Effector memory CD4-positive, alpha-beta T cell (primary cell): Measurements from ENCODE around the gene OR10J1.

ENCODE experiments used
- DNase-seq, 3 donors: peaks; one replicate each; pipeline ENCODE4 v3.0.0-alpha.2; 2020
- H3K27ac ChIP-seq: 2 replicates; pipeline ENCODE4 v1.7.0; 2013; ENCODE audit warnings: mild to moderate bottlenecking, low read length, moderate library complexity; ENCODE audit not compliant: insufficient read depth, poor library complexity, severe bottlenecking
- H3K27me3 ChIP-seq: replicated peaks from 2 replicates; pipeline ENCODE4 v1.7.0; 2013; ENCODE audit warnings: mild to moderate bottlenecking, low read length; ENCODE audit not compliant: insufficient read depth, control insufficient read depth, poor library complexity, severe bottlenecking
- H3K36me3 ChIP-seq: 2 replicates; pipeline ENCODE4 v1.7.0; 2013; ENCODE audit warnings: mild to moderate bottlenecking, low read length, moderate library complexity; ENCODE audit not compliant: control insufficient read depth, insufficient read depth
- H3K4me1 ChIP-seq: 2 replicates; pipeline ENCODE4 v1.7.0; 2013; ENCODE audit warnings: low read length, mild to moderate bottlenecking; ENCODE audit not compliant: control insufficient read depth, insufficient read depth, poor library complexity, severe bottlenecking
- H3K4me3 ChIP-seq: 2 replicates; pipeline ENCODE4 v1.7.0; 2013; ENCODE audit warnings: low read length, low read depth, mild to moderate bottlenecking; ENCODE audit not compliant: insufficient read depth, poor library complexity, severe bottlenecking
- H3K9me3 ChIP-seq: 2 replicates; pipeline ENCODE4 v1.7.0; 2013; ENCODE audit warnings: mild to moderate bottlenecking, low read length, moderate library complexity; ENCODE audit not compliant: control insufficient read depth
- total RNA-seq, 3 donors: gene quantifications; one replicate each; lab custom pipeline; 2026; lab: John Stamatoyannopoulos, UW

Gene OR10J1
- total RNA-seq, result 0 reads per million in 3 donors

DNA sequence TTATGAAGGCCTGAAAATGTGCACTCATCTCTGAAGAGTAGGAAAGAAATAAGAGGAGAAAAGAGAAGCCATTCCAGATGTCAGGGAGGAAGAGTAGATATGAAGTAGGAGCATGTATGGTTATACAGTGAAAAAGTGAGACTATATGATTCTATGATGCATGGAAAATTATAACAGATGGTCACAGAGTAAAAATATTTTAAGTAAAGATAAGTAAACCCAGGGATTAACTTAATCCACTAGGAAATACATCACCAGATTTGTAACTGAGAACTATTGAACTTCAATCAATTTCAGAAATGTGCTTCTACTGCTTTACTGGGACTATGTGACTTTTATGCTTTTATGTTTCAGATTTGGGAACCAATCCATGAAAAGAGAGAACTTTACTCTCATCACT, at the start of gene OR10J1:
OR10J1 (plus strand) TSS at position 301 of the 400 bp plus-strand sequence; CDS start at position 371, 70 bp downstream.
- no peaks in the 10 kb centered on the region for H3K4me1 ChIP-seq
- no peak for DNase-seq
- no peak within 1 kb of the TSS for H3K27ac ChIP-seq

GRCh38 chr1:159406821-159407220, 32.7 kb upstream of the OR10J1 start:
- Histone ChIP-seq H3K27ac (no peak overlapping the region), H3K27me3 (no peaks in the 10 kb centered on the region), H3K4me3 (no peak overlapping the region), H3K36me3 (no peaks in the 10 kb centered on the region), H3K4me1 (no peaks in the 10 kb centered on the region), H3K9me3 (no peaks in the 10 kb centered on the region)
- DNase-seq, result no peak

More for the DNA sequence above, at the start of gene OR10J1:
- no peaks in the 10 kb centered on the region for H3K9me3 ChIP-seq
- no peak within 1 kb of the TSS for H3K4me3 ChIP-seq
- H3K36me3 ChIP-seq, result no peaks in the 10 kb centered on the region
- no peaks in the 10 kb centered on the region for H3K27me3 ChIP-seq

DNA sequence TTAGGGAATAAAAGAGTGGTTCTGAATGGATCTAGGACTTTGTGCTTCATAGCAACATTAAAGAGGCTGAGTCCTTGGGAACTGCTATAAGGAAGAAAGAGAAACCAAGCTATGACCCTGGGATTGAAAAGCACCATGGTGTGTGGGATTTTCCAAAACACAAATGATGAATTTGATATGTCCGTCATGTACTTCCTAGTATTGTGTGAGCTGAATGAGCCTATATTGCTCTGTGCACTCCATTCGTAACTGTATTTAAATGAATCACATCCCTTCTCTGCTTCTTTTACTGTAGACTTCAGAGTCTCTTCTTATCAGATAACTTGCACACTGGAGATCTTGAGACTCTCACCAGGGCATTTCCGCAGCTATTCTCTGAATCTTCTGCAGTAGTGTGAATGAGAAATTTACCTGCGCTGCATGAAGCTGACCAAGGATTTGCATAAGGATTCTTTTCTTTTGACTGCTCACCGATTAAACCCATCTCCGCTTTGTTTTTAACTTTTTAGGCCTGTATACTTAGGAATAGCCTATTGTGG, 30.6 kb upstream of the OR10J1 start:
- Histone ChIP-seq H3K27me3 (no peaks in the 10 kb centered on the region), H3K9me3 (no peaks in the 10 kb centered on the region), H3K27ac (no peak overlapping the region), H3K4me1 (no peaks in the 10 kb centered on the region), H3K4me3 (no peak overlapping the region), H3K36me3 (no peaks in the 10 kb centered on the region)
- no peak for DNase-seq

DNA sequence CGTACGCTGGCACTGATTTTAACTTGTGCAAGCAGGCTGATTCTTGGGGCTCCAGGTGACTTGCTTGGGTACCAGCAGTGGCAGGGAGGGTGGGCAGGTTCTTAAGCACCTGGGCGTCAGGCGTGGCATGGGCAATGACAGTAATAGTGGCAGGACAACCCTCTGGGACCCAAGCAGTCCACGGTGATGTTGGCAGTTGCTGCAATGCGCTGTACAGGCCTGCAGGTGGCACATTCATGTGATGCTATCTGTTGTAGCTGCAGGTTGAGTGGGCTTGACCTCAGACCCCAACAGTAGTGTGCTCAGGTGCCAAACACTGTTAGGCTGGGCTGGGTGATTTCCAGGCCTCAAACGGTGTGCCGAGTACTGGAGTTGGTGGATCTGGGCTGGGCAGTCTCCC, 17.7 kb upstream of the OR10J1 start:
- no peaks in the 10 kb centered on the region for H3K27me3 ChIP-seq
- no peaks in the 10 kb centered on the region for H3K36me3 ChIP-seq
- H3K4me3 ChIP-seq, result no peak overlapping the region
- no peak for DNase-seq
- H3K4me1 ChIP-seq, result no peaks in the 10 kb centered on the region
- no peak overlapping the region for H3K27ac ChIP-seq
- peaks cover 3% of the 10 kb centered on the region for H3K9me3 ChIP-seq

GRCh38 chr1:159428536-159428935, 11.0 kb upstream of the OR10J1 start:
- DNase-seq, result no peak
- Histone ChIP-seq H3K27ac (no peak overlapping the region), H3K4me1 (no peaks in the 10 kb centered on the region), H3K4me3 (no peak overlapping the region), H3K27me3 (no peaks in the 10 kb centered on the region), H3K36me3 (no peaks in the 10 kb centered on the region), H3K9me3 (no peaks in the 10 kb centered on the region)

DNA sequence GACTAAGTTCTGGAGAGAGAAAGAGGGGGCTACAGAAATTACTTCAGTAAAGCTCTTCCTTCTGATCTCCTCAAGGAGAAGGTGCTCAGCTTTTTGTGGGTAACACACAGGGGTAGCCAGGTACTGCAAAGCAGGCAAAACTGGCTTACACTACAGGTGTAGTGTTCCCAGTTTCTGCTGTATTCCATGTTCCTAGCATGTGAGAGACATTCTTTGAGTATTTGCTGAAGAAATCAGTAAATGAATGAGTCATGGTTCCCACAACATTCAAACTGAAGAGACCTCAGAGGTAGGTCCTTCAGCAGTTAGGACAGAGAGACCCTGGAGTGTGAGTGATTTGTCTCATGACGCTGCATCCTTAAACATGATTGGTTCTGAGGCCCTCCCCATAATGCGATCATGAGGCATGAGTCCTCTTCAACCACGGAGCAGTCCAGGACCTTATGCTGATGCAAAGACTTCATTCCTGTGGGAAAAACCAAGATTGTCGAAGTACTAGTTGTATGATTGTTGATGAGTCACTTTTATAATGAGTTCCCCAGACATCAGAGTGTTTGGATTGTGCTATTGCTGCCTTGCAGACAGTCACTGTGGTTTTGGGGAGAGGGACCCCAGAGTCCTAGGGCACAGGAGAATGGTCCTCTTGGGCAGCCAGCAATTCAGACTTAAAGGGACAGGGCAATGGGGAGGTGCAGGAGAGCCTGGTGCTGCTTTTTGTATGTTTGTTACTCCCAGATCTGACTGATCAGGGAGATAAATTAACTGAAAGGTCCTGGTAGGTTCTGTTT, 10.3 kb upstream of the OR10J1 start:
- Histone ChIP-seq H3K4me3 (no peak overlapping the region), H3K27ac (no peak overlapping the region), H3K36me3 (no peaks in the 10 kb centered on the region), H3K4me1 (no peaks in the 10 kb centered on the region), H3K9me3 (no peaks in the 10 kb centered on the region), H3K27me3 (no peaks in the 10 kb centered on the region)
- DNase-seq, result no peak

DNA sequence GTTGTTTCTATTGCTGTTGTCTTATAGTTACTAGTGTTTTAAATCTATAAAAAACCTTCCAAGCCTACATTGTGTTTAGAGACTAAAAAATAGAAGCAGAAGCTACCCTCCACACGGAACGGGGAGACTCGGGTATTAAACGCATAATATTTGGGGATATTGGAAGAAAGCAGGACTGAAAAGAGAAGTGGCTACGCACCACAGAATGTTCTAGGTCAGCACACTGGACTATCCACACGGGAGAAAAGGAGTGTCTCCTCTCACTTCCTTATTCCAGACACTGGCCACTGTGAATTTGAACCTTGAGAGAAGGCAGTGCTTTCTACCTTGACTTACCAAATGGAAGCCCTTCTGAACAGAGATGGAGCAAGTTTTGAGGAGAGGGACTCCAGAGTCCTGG, 8.5 kb upstream of the OR10J1 start:
- Histone ChIP-seq H3K27ac (no peak overlapping the region), H3K36me3 (no peaks in the 10 kb centered on the region), H3K4me3 (no peak overlapping the region), H3K4me1 (no peaks in the 10 kb centered on the region), H3K9me3 (no peaks in the 10 kb centered on the region), H3K27me3 (no peaks in the 10 kb centered on the region)
- DNase-seq, result no peak

DNA sequence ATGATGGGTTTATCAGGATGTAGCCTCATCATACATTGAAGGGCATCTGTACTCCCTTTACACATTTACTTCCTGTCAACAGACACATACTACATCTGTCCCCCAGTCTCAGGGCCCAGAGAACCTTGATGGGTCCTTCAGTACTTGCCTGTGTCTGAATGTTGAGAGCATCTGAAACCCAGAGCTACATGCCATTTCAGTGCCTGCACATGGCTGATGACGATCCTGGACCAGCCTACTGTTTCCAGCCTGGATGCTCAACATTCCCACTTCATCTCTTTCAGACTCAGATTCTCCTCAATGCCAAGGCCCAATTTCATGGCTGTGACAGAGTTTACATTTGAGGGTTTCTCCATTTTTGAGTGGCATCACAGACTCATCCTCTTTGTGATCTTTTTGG, 7.6 kb upstream of the OR10J1 start, which contains the start of gene OR10J4:
OR10J4 (plus strand) TSS at position 301 of the 400 bp plus-strand sequence.
- H3K9me3 ChIP-seq, result no peaks in the 10 kb centered on the region
- no peak within 1 kb of the TSS for H3K27ac ChIP-seq
- H3K4me1 ChIP-seq, result no peaks in the 10 kb centered on the region
- no peak for DNase-seq
- no peak within 1 kb of the TSS for H3K4me3 ChIP-seq
- no peaks in the 10 kb centered on the region for H3K27me3 ChIP-seq
- no peaks in the 10 kb centered on the region for H3K36me3 ChIP-seq

DNA sequence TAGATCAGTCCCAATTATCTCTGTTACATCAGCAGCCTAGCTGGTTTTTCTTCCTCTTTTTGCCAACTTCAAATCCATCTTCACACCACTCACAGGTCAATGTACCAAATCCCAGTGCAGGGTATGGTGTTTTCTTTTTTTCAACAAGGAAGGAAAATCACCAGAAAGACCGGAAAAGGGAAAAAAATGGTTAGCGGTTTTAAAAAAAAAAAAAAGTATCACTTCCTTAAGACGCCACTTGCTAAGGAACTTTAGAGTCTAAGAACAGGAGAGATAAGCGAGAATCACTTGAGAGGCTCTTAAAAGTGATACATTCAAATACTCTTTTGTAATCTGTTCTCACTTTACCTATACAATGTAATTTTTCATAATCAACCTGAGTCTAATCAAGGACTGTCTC, 3.1 kb upstream of the OR10J1 start:
- DNase-seq, result no peak
- Histone ChIP-seq H3K4me3 (no peak overlapping the region), H3K27me3 (no peaks in the 10 kb centered on the region), H3K27ac (no peak overlapping the region), H3K36me3 (no peaks in the 10 kb centered on the region), H3K9me3 (no peaks in the 10 kb centered on the region), H3K4me1 (no peaks in the 10 kb centered on the region)

GRCh38 chr1:159441360-159441759, 1.8 kb downstream of the OR10J1 start:
- no peak overlapping the region for H3K4me3 ChIP-seq
- H3K27ac ChIP-seq, result no peak overlapping the region
- no peaks in the 10 kb centered on the region for H3K9me3 ChIP-seq
- H3K36me3 ChIP-seq, result no peaks in the 10 kb centered on the region
- H3K4me1 ChIP-seq, result no peaks in the 10 kb centered on the region
- no peak for DNase-seq
- H3K27me3 ChIP-seq, result no peaks in the 10 kb centered on the region
